ENCODE results near the gene MIOS. TPM values are rescaled to one million over a fixed set of nuclear protein-coding genes. Genes with fewer than 3 reads are reported as not detected.

MIOS gene
- polyA plus RNA-seq (2013, experiment 1 of 2): 7.5 TPM
- 7.1 TPM for polyA plus RNA-seq (2013, experiment 2 of 2)

GRCh38 chr7:7566651-7567611, at the start of gene MIOS:
MIOS (plus strand) TSS chr7:7566884; CDS start chr7:7572476, 5,592 bp downstream.
- peak within 1 kb of the TSS; percentile 75 to 86 for H3K18ac ChIP-seq (ENCODE audit: low read depth in 1 of 2, low read length in 2 of 2)
- peaks cover 0 to 2% of the 10 kb centered on the region in 2 experiments for H3K36me3 ChIP-seq (ENCODE audit: control insufficient read depth in 1 of 2, insufficient read depth in 2 of 2, low read depth in 1 of 2, low read length in 2 of 2)
- no peak within 1 kb of the TSS for H3K23ac ChIP-seq (ENCODE audit: low read length in 2 of 2)
- peak within 1 kb of the TSS; percentile 92 for H3K9ac ChIP-seq (ENCODE audit: low read length)
- peak within 1 kb of the TSS; percentile 8 for H2AK5ac ChIP-seq (ENCODE audit: low read length, severe bottlenecking)
- H2BK120ac ChIP-seq (ENCODE audit: low read depth, low read length): peak within 1 kb of the TSS; percentile 82
- H3K4me1 ChIP-seq (ENCODE audit: control insufficient read depth, insufficient read depth, low read depth, low read length): peaks cover 10% of the 10 kb centered on the region
- H4K91ac ChIP-seq (ENCODE audit: low read length): peak within 1 kb of the TSS; percentile 86
- peak within 1 kb of the TSS; percentile 71 to 87 for H3K4me3 ChIP-seq (ENCODE audit: insufficient read depth in 1 of 2, low read depth in 1 of 2, low read length in 2 of 2)
- WGBS: under 1% methylated on average over 72 of the region's 96 CpGs
- H2AFZ ChIP-seq (ENCODE audit: low read depth, low read length): peak within 1 kb of the TSS; percentile 55
- H3K14ac ChIP-seq (ENCODE audit: low read length in 2 of 2): no peak within 1 kb of the TSS
- H2BK5ac ChIP-seq (ENCODE audit: low read depth, low read length, poor library complexity, severe bottlenecking): peak within 1 kb of the TSS; percentile 51
- peak within 1 kb of the TSS; percentile 82 for H3K27ac ChIP-seq (ENCODE audit: low read length, poor library complexity, severe bottlenecking)
- peak within 1 kb of the TSS; percentile 93 for H4K8ac ChIP-seq (ENCODE audit: low read length)
- H3K79me1 ChIP-seq (replicated peaks; ENCODE audit: low read length, poor library complexity, severe bottlenecking): peaks cover 4% of the 10 kb centered on the region
- no peaks in the 10 kb centered on the region for H3K9me3 ChIP-seq (ENCODE audit: control insufficient read depth, low read length)
- peak within 1 kb of the TSS in 1 of 2 experiments; percentile 77 for H2BK12ac ChIP-seq (ENCODE audit: low read length in 2 of 2)
- peak; percentile 84 for DNase-seq
- peak within 1 kb of the TSS; percentile 45 for H3K4me2 ChIP-seq (ENCODE audit: low read length, poor library complexity, severe bottlenecking)
- H3K27me3 ChIP-seq (ENCODE audit: control insufficient read depth in 1 of 2, insufficient read depth in 1 of 2, low read length in 2 of 2): no peaks in the 10 kb centered on the region
- H3K4ac ChIP-seq (ENCODE audit: low read depth in 1 of 2, low read length in 2 of 2): peak within 1 kb of the TSS; percentile 6 to 91
- no peak within 1 kb of the TSS for H2BK15ac ChIP-seq (ENCODE audit: low read depth, poor library complexity, severe bottlenecking)

- Histone ChIP-seq H3K9ac (ENCODE audit: low read length) (no peak overlapping the region), H3K18ac (ENCODE audit: low read depth in 1 of 2, low read length in 2 of 2) (no peak overlapping the region), H3K79me1 (replicated peaks; ENCODE audit: low read length, poor library complexity, severe bottlenecking) (no peaks in the 10 kb centered on the region), H3K9me3 (ENCODE audit: control insufficient read depth, low read length) (no peaks in the 10 kb centered on the region), H2BK15ac (ENCODE audit: low read depth, poor library complexity, severe bottlenecking) (no peak overlapping the region), H2BK12ac (ENCODE audit: low read length in 2 of 2) (no peak overlapping the region), H3K4me2 (ENCODE audit: low read length, poor library complexity, severe bottlenecking) (no peak overlapping the region), H2AK5ac (ENCODE audit: low read length, severe bottlenecking) (no peak overlapping the region), H2AFZ (ENCODE audit: low read depth, low read length) (no peak overlapping the region), H3K27ac (ENCODE audit: low read length, poor library complexity, severe bottlenecking) (no peak overlapping the region), H3K36me3 (ENCODE audit: control insufficient read depth in 1 of 2, insufficient read depth in 2 of 2, low read depth in 1 of 2, low read length in 2 of 2) (no peaks in the 10 kb centered on the region), H3K27me3 (ENCODE audit: control insufficient read depth in 1 of 2, insufficient read depth in 1 of 2, low read length in 2 of 2) (no peaks in the 10 kb centered on the region), H3K23ac (ENCODE audit: low read length in 2 of 2) (no peak overlapping the region), H2BK5ac (ENCODE audit: low read depth, low read length, poor library complexity, severe bottlenecking) (no peak overlapping the region), H3K4ac (ENCODE audit: low read depth in 1 of 2, low read length in 2 of 2) (no peak overlapping the region), H4K91ac (ENCODE audit: low read length) (no peak overlapping the region), H4K8ac (ENCODE audit: low read length) (no peak overlapping the region), H3K4me3 (ENCODE audit: insufficient read depth in 1 of 2, low read depth in 1 of 2, low read length in 2 of 2) (no peak overlapping the region), H2BK120ac (ENCODE audit: low read depth, low read length) (no peak overlapping the region), H3K14ac (ENCODE audit: low read length in 2 of 2) (no peak overlapping the region), H3K4me1 (ENCODE audit: control insufficient read depth, insufficient read depth, low read depth, low read length) (no peaks in the 10 kb centered on the region)
- no peak for DNase-seq
- 10% methylated on average over 2 of the region's 3 CpGs for WGBS
Measured at GRCh38 chr7:7517754-7518153, 48.9 kb upstream of the MIOS start.

- H3K4me2 ChIP-seq (ENCODE audit: low read length, poor library complexity, severe bottlenecking): no peak overlapping the region
- H2AK5ac ChIP-seq (ENCODE audit: low read length, severe bottlenecking): no peak overlapping the region
- H3K9me3 ChIP-seq (ENCODE audit: control insufficient read depth, low read length): no peaks in the 10 kb centered on the region
- H2BK15ac ChIP-seq (ENCODE audit: low read depth, poor library complexity, severe bottlenecking): no peak overlapping the region
- H3K14ac ChIP-seq (ENCODE audit: low read length in 2 of 2): no peak overlapping the region
- no peak overlapping the region for H3K27ac ChIP-seq (ENCODE audit: low read length, poor library complexity, severe bottlenecking)
- no peaks in the 10 kb centered on the region for H3K27me3 ChIP-seq (ENCODE audit: control insufficient read depth in 1 of 2, insufficient read depth in 1 of 2, low read length in 2 of 2)
- no peak overlapping the region for H4K91ac ChIP-seq (ENCODE audit: low read length)
- H3K4me3 ChIP-seq (ENCODE audit: insufficient read depth in 1 of 2, low read depth in 1 of 2, low read length in 2 of 2): no peak overlapping the region
- no peak overlapping the region for H3K23ac ChIP-seq (ENCODE audit: low read length in 2 of 2)
- no peak overlapping the region for H4K8ac ChIP-seq (ENCODE audit: low read length)
- H3K18ac ChIP-seq (ENCODE audit: low read depth in 1 of 2, low read length in 2 of 2): no peak overlapping the region
- no peak overlapping the region for H2AFZ ChIP-seq (ENCODE audit: low read depth, low read length)
- no peaks in the 10 kb centered on the region for H3K4me1 ChIP-seq (ENCODE audit: control insufficient read depth, insufficient read depth, low read depth, low read length)
- H3K9ac ChIP-seq (ENCODE audit: low read length): no peak overlapping the region
- no peak for DNase-seq
- H2BK5ac ChIP-seq (ENCODE audit: low read depth, low read length, poor library complexity, severe bottlenecking): no peak overlapping the region
- 92% methylated on average over 2 of the region's 2 CpGs for WGBS
- no peaks in the 10 kb centered on the region for H3K36me3 ChIP-seq (ENCODE audit: control insufficient read depth in 1 of 2, insufficient read depth in 2 of 2, low read depth in 1 of 2, low read length in 2 of 2)
- H3K4ac ChIP-seq (ENCODE audit: low read depth in 1 of 2, low read length in 2 of 2): no peak overlapping the region
- H2BK12ac ChIP-seq (ENCODE audit: low read length in 2 of 2): no peak overlapping the region
- no peak overlapping the region for H2BK120ac ChIP-seq (ENCODE audit: low read depth, low read length)
- H3K79me1 ChIP-seq (replicated peaks; ENCODE audit: low read length, poor library complexity, severe bottlenecking): no peaks in the 10 kb centered on the region
Measured at GRCh38 chr7:7519056-7519455, 47.6 kb upstream of the MIOS start.

GRCh38 chr7:7519528-7519927, 47.2 kb upstream of the MIOS start:
- H2AFZ ChIP-seq (ENCODE audit: low read depth, low read length): no peak overlapping the region
- no peak overlapping the region for H4K91ac ChIP-seq (ENCODE audit: low read length)
- no peak overlapping the region for H3K18ac ChIP-seq (ENCODE audit: low read depth in 1 of 2, low read length in 2 of 2)
- no peak for DNase-seq
- no peaks in the 10 kb centered on the region for H3K9me3 ChIP-seq (ENCODE audit: control insufficient read depth, low read length)
- no peak overlapping the region for H2BK12ac ChIP-seq (ENCODE audit: low read length in 2 of 2)
- no peak overlapping the region for H3K4ac ChIP-seq (ENCODE audit: low read depth in 1 of 2, low read length in 2 of 2)
- H3K4me2 ChIP-seq (ENCODE audit: low read length, poor library complexity, severe bottlenecking): no peak overlapping the region
- no peak overlapping the region for H3K4me3 ChIP-seq (ENCODE audit: insufficient read depth in 1 of 2, low read depth in 1 of 2, low read length in 2 of 2)
- H3K4me1 ChIP-seq (ENCODE audit: control insufficient read depth, insufficient read depth, low read depth, low read length): no peaks in the 10 kb centered on the region
- H2AK5ac ChIP-seq (ENCODE audit: low read length, severe bottlenecking): no peak overlapping the region
- H3K36me3 ChIP-seq (ENCODE audit: control insufficient read depth in 1 of 2, insufficient read depth in 2 of 2, low read depth in 1 of 2, low read length in 2 of 2): no peaks in the 10 kb centered on the region
- H3K9ac ChIP-seq (ENCODE audit: low read length): no peak overlapping the region
- no peak overlapping the region for H2BK120ac ChIP-seq (ENCODE audit: low read depth, low read length)
- no peak overlapping the region for H3K23ac ChIP-seq (ENCODE audit: low read length in 2 of 2)
- WGBS: no CpG with 5 or more reads among the region's 2 CpGs
- no peaks in the 10 kb centered on the region for H3K27me3 ChIP-seq (ENCODE audit: control insufficient read depth in 1 of 2, insufficient read depth in 1 of 2, low read length in 2 of 2)
- no peak overlapping the region for H4K8ac ChIP-seq (ENCODE audit: low read length)
- no peak overlapping the region for H3K27ac ChIP-seq (ENCODE audit: low read length, poor library complexity, severe bottlenecking)
- no peaks in the 10 kb centered on the region for H3K79me1 ChIP-seq (replicated peaks; ENCODE audit: low read length, poor library complexity, severe bottlenecking)
- H2BK15ac ChIP-seq (ENCODE audit: low read depth, poor library complexity, severe bottlenecking): no peak overlapping the region
- no peak overlapping the region for H2BK5ac ChIP-seq (ENCODE audit: low read depth, low read length, poor library complexity, severe bottlenecking)
- no peak overlapping the region for H3K14ac ChIP-seq (ENCODE audit: low read length in 2 of 2)

All from mesenchymal stem cell (in vitro differentiated cells and primary cell).